ENCODE results near the gene C19orf25.

Gene C19orf25

DNA sequence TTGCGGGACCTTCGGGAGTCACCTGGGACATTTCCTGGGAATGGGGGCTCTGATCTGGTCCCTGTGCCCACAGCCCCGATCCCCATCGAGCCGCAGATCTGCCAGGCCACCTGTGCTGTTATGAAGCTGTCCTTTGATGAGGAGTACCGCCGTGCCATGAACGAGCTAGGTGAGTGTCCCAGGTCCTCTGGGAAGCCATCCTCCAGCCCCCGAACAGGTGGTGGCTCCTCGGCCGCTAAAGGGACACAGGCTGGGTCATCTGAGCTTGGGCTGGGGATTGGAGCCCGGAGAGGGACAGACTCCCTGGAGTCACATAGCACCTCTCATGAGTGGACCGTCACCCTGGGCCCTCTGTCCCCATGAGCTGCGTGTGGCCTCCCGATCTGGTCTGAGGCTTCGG, 21.1 kb downstream of the C19orf25 start:
- TF ChIP-seq GLIS3 (CRISPR knock-in tag; IDR thresholded peaks at IDR 0.05) (no peak), ZC3H10 (CRISPR knock-in tag; IDR thresholded peaks at IDR 0.05) (no peak), ARNTL (CRISPR knock-in tag; IDR thresholded peaks at IDR 0.05; ENCODE audit: borderline replicate concordance, low read depth) (no peak), ZNF70 (CRISPR knock-in tag; IDR thresholded peaks at IDR 0.05) (no peak), TOX (CRISPR knock-in tag; IDR thresholded peaks at IDR 0.05; ENCODE audit: borderline replicate concordance) (no peak), ESRRG (CRISPR knock-in tag; IDR thresholded peaks at IDR 0.05) (no peak), SNAI2 (CRISPR knock-in tag; IDR thresholded peaks at IDR 0.05) (no peak), ISL1 (CRISPR knock-in tag; IDR thresholded peaks at IDR 0.05) (no peak), ZNF565 (CRISPR knock-in tag; conservative IDR thresholded peaks at IDR 0.05; ENCODE audit: low read depth) (no peak), ZFP30 (CRISPR knock-in tag; IDR thresholded peaks at IDR 0.05) (no peak), PPARA (CRISPR knock-in tag; IDR thresholded peaks at IDR 0.05; ENCODE audit: borderline replicate concordance) (no peak), CSDC2 (CRISPR knock-in tag; IDR thresholded peaks at IDR 0.05) (no peak), BACH2 (CRISPR knock-in tag; IDR thresholded peaks at IDR 0.05; ENCODE audit: borderline replicate concordance) (no peak), OSR1 (CRISPR knock-in tag; IDR thresholded peaks at IDR 0.05) (no peak)
- TF ChIP-seq, protein P1, sequence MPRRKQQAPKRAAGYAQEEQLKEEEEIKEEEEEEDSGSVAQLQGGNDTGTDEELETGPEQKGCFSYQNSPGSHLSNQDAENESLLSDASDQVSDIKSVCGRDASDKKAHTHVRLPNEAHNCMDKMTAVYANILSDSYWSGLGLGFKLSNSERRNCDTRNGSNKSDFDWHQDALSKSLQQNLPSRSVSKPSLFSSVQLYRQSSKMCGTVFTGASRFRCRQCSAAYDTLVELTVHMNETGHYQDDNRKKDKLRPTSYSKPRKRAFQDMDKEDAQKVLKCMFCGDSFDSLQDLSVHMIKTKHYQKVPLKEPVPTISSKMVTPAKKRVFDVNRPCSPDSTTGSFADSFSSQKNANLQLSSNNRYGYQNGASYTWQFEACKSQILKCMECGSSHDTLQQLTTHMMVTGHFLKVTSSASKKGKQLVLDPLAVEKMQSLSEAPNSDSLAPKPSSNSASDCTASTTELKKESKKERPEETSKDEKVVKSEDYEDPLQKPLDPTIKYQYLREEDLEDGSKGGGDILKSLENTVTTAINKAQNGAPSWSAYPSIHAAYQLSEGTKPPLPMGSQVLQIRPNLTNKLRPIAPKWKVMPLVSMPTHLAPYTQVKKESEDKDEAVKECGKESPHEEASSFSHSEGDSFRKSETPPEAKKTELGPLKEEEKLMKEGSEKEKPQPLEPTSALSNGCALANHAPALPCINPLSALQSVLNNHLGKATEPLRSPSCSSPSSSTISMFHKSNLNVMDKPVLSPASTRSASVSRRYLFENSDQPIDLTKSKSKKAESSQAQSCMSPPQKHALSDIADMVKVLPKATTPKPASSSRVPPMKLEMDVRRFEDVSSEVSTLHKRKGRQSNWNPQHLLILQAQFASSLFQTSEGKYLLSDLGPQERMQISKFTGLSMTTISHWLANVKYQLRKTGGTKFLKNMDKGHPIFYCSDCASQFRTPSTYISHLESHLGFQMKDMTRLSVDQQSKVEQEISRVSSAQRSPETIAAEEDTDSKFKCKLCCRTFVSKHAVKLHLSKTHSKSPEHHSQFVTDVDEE (CRISPR knock-in tag; IDR thresholded peaks at IDR 0.05), result no peak
- TF ChIP-seq, protein P2, sequence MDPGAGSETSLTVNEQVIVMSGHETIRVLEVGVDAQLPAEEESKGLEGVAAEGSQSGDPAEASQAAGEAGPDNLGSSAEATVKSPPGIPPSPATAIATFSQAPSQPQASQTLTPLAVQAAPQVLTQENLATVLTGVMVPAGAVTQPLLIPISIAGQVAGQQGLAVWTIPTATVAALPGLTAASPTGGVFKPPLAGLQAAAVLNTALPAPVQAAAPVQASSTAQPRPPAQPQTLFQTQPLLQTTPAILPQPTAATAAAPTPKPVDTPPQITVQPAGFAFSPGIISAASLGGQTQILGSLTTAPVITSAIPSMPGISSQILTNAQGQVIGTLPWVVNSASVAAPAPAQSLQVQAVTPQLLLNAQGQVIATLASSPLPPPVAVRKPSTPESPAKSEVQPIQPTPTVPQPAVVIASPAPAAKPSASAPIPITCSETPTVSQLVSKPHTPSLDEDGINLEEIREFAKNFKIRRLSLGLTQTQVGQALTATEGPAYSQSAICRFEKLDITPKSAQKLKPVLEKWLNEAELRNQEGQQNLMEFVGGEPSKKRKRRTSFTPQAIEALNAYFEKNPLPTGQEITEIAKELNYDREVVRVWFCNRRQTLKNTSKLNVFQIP (CRISPR knock-in tag; IDR thresholded peaks at IDR 0.05; ENCODE audit: borderline replicate concordance, low read depth), result no peak
- TF ChIP-seq, protein P3, sequence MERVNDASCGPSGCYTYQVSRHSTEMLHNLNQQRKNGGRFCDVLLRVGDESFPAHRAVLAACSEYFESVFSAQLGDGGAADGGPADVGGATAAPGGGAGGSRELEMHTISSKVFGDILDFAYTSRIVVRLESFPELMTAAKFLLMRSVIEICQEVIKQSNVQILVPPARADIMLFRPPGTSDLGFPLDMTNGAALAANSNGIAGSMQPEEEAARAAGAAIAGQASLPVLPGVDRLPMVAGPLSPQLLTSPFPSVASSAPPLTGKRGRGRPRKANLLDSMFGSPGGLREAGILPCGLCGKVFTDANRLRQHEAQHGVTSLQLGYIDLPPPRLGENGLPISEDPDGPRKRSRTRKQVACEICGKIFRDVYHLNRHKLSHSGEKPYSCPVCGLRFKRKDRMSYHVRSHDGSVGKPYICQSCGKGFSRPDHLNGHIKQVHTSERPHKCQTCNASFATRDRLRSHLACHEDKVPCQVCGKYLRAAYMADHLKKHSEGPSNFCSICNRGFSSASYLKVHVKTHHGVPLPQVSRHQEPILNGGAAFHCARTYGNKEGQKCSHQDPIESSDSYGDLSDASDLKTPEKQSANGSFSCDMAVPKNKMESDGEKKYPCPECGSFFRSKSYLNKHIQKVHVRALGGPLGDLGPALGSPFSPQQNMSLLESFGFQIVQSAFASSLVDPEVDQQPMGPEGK (CRISPR knock-in tag; IDR thresholded peaks at IDR 0.05; ENCODE audit: borderline replicate concordance), result no peak
- TF ChIP-seq, protein P4, sequence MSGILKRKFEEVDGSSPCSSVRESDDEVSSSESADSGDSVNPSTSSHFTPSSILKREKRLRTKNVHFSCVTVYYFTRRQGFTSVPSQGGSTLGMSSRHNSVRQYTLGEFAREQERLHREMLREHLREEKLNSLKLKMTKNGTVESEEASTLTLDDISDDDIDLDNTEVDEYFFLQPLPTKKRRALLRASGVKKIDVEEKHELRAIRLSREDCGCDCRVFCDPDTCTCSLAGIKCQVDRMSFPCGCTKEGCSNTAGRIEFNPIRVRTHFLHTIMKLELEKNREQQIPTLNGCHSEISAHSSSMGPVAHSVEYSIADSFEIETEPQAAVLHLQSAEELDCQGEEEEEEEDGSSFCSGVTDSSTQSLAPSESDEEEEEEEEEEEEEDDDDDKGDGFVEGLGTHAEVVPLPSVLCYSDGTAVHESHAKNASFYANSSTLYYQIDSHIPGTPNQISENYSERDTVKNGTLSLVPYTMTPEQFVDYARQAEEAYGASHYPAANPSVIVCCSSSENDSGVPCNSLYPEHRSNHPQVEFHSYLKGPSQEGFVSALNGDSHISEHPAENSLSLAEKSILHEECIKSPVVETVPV (CRISPR knock-in tag; IDR thresholded peaks at IDR 0.05), result no peak
- ATAC-seq, result no peak

DNA sequence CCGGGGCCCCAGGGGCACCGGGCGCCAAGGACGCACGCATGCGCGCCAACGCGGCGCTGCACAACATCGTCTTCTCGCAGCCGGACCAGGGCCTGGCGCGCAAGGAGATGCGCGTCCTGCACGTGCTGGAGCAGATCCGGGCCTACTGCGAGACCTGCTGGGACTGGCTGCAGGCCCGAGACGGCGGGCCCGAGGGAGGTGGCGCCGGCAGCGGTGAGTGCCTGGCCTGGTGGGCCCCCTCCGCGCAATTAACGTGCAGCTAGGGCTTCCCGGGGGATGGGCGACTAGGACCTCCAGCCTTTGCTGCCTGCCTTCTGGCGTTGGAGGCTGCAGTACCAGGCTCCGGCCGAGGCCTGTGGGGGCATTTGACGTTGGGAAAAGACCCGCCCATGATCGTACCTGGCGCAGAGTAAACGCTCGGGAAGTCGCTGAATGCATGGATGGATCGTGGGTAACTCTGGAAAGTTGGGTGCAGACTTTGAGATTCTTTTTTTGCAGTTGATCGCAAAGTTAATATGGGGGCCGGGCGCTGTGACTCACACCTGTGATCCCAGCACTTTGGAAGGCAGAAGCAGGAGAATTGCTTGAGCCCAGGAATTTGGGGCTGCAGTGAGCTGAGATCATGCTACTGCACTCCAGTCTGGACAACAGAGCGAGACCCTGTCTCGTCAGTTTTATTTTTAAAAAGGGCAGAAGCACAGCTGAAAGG, 21.8 kb downstream of the C19orf25 start:
- no peak for ATAC-seq
- no peak for TF ChIP-seq TCF4 (CRISPR knock-in tag; IDR thresholded peaks at IDR 0.05; ENCODE audit: borderline replicate concordance)
- TF ChIP-seq GLIS3 (CRISPR knock-in tag; IDR thresholded peaks at IDR 0.05), result no peak
- no peak for TF ChIP-seq ESRRG (CRISPR knock-in tag; IDR thresholded peaks at IDR 0.05)
- no peak for TF ChIP-seq BACH2 (CRISPR knock-in tag; IDR thresholded peaks at IDR 0.05; ENCODE audit: borderline replicate concordance)
- TF ChIP-seq, protein P2 (CRISPR knock-in tag; IDR thresholded peaks at IDR 0.05; ENCODE audit: borderline replicate concordance, low read depth), result no peak
- TF ChIP-seq ARNTL (CRISPR knock-in tag; IDR thresholded peaks at IDR 0.05; ENCODE audit: borderline replicate concordance, low read depth), result no peak
- TF ChIP-seq, protein P4 (CRISPR knock-in tag; IDR thresholded peaks at IDR 0.05), result no peak
- no peak for TF ChIP-seq ZNF70 (CRISPR knock-in tag; IDR thresholded peaks at IDR 0.05)
- TF ChIP-seq ZNF8 (CRISPR knock-in tag; IDR thresholded peaks at IDR 0.05), result no peak
- TF ChIP-seq, protein P5, sequence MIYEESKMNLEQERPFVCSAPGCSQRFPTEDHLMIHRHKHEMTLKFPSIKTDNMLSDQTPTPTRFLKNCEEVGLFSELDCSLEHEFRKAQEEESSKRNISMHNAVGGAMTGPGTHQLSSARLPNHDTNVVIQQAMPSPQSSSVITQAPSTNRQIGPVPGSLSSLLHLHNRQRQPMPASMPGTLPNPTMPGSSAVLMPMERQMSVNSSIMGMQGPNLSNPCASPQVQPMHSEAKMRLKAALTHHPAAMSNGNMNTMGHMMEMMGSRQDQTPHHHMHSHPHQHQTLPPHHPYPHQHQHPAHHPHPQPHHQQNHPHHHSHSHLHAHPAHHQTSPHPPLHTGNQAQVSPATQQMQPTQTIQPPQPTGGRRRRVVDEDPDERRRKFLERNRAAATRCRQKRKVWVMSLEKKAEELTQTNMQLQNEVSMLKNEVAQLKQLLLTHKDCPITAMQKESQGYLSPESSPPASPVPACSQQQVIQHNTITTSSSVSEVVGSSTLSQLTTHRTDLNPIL (CRISPR knock-in tag; IDR thresholded peaks at IDR 0.05; ENCODE audit: low read depth), result no peak
- TF ChIP-seq, protein P3 (CRISPR knock-in tag; IDR thresholded peaks at IDR 0.05; ENCODE audit: borderline replicate concordance), result no peak
- no peak for TF ChIP-seq ZFP30 (CRISPR knock-in tag; IDR thresholded peaks at IDR 0.05)

Measured in SK-N-SH treated with all-trans-retinoic acid at 6 μM for 48 hours (cell line).